HepG2 (cell line): Measurements from ENCODE around the gene PKD1L1.
"Not testable (repeated sequence)": the region's sequence is repeated elsewhere in the genome, so short reads cannot be mapped to it uniquely, and the experiment has no call there.

Experiments used
- BRCA1 ChIP-seq: sonication (generic); formaldehyde crosslinking; IDR thresholded peaks from 2 replicates; pipeline ENCODE4 v1.4.0; 2020; ENCODE audit warnings: missing genetic modification reagents
- TF ChIP-seq, protein P1 (sequence below): sonication (generic); formaldehyde crosslinking; IDR thresholded peaks from 2 replicates; pipeline ENCODE4 v1.8.0; 2022; ENCODE audit warnings: low read depth, missing genetic modification reagents
- TF ChIP-seq, protein P2 (sequence below): sonication (generic); formaldehyde crosslinking; IDR thresholded peaks from one replicate; pipeline ENCODE4 v1.5.1; 2020; ENCODE audit warnings: mild to moderate bottlenecking, missing genetic modification reagents; ENCODE audit errors: not compliant biosample characterization

- TF ChIP-seq, protein P1, sequence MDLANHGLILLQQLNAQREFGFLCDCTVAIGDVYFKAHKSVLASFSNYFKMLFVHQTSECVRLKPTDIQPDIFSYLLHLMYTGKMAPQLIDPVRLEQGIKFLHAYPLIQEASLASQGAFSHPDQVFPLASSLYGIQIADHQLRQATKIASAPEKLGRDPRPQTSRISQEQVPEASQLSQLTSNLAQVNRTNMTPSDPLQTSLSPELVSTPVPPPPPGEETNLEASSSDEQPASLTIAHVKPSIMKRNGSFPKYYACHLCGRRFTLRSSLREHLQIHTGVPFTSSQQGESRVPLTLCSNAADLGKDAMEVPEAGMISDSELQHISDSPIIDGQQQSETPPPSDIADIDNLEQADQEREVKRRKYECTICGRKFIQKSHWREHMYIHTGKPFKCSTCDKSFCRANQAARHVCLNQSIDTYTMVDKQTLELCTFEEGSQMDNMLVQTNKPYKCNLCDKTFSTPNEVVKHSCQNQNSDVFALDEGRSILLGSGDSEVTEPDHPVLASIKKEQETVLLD (CRISPR knock-in tag), result not testable (repeated sequence)
- TF ChIP-seq BRCA1 (CRISPR knock-in tag), result not testable (repeated sequence)
- TF ChIP-seq, protein P2, sequence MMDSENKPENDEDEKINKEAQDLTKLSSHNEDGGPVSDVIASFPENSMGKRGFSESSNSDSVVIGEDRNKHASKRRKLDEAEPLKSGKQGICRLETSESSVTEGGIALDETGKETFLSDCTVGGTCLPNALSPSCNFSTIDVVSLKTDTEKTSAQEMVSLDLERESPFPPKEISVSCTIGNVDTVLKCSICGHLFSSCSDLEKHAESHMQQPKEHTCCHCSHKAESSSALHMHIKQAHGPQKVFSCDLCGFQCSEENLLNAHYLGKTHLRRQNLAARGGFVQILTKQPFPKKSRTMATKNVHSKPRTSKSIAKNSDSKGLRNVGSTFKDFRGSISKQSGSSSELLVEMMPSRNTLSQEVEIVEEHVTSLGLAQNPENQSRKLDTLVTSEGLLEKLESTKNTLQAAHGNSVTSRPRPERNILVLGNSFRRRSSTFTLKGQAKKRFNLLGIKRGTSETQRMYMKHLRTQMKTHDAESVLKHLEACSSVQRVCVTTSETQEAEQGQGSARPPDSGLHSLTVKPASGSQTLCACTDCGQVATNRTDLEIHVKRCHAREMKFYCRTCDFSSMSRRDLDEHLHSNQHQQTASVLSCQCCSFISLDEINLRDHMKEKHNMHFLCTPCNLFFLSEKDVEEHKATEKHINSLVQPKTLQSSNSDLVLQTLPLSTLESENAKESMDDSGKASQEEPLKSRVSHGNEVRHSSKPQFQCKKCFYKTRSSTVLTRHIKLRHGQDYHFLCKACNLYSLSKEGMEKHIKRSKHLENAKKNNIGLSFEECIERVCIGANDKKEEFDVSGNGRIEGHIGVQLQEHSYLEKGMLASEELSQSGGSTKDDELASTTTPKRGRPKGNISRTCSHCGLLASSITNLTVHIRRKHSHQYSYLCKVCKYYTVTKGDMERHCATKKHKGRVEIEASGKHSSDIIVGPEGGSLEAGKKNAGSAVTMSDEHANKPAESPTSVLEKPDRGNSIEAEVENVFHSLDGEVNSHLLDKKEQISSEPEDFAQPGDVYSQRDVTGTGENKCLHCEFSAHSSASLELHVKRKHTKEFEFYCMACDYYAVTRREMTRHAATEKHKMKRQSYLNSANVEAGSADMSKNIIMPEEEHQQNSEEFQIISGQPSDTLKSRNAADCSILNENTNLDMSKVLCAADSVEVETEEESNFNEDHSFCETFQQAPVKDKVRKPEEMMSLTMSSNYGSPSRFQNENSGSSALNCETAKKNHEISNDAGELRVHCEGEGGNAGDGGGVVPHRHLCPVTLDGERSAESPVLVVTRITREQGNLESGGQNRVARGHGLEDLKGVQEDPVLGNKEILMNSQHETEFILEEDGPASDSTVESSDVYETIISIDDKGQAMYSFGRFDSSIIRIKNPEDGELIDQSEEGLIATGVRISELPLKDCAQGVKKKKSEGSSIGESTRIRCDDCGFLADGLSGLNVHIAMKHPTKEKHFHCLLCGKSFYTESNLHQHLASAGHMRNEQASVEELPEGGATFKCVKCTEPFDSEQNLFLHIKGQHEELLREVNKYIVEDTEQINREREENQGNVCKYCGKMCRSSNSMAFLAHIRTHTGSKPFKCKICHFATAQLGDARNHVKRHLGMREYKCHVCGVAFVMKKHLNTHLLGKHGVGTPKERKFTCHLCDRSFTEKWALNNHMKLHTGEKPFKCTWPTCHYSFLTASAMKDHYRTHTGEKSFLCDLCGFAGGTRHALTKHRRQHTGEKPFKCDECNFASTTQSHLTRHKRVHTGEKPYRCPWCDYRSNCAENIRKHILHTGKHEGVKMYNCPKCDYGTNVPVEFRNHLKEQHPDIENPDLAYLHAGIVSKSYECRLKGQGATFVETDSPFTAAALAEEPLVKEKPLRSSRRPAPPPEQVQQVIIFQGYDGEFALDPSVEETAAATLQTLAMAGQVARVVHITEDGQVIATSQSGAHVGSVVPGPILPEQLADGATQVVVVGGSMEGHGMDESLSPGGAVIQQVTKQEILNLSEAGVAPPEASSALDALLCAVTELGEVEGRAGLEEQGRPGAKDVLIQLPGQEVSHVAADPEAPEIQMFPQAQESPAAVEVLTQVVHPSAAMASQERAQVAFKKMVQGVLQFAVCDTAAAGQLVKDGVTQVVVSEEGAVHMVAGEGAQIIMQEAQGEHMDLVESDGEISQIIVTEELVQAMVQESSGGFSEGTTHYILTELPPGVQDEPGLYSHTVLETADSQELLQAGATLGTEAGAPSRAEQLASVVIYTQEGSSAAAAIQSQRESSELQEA (CRISPR knock-in tag), result not testable (repeated sequence)
Measured at GRCh38 chr7:47923081-47923875, 25.0 kb downstream of the PKD1L1 start.
